Measurements from ENCODE around the gene BICD2. TPM values are rescaled to one million over a fixed set of nuclear protein-coding genes. Genes with fewer than 3 reads are reported as not detected.

BICD2 gene
- total and polyA plus RNA-seq, 2 of the 8 experiments (the other 6 are each of a cell fraction or from before 2014, with no cell fraction given): 6.6 to 22.8 TPM

- no peak for TF ChIP-seq MAX (IDR thresholded peaks at IDR 0.05)
These were observed 43.7 kb downstream of the BICD2 start (continued) for GRCh38 chr9:92720807-92721535.

All from H1 (cell line).